HG03095 (cell line): ENCODE results near the gene RAPSN.

Source experiments
- ATAC-seq: cut with Tn5 transposase; IDR thresholded peaks from one replicate; pipeline ENCODE4 v1.9.1; 2021; ENCODE audit warnings: moderate library complexity; ENCODE audit not compliant: unreplicated experiment

RAPSN gene

DNA sequence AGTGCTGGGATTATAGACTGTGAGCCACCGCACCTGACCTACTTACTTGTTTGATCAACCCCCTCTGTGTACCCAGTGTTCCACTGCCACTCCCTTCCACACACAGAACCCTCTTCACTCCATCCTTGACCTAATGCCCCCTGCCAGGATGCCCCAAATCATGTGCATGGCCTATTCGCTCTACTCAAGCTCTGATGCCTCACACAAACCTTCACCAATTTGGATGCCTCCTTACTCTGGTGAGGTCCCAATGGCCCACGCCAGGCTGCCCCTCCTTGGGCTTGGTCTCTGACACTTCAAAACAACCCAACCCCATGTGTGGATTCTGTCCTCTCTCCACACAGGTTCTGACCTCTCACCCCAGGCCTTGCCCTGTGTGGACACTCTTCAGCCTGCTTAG lies 13.2 kb downstream of the RAPSN start:
- no peak for ATAC-seq

DNA sequence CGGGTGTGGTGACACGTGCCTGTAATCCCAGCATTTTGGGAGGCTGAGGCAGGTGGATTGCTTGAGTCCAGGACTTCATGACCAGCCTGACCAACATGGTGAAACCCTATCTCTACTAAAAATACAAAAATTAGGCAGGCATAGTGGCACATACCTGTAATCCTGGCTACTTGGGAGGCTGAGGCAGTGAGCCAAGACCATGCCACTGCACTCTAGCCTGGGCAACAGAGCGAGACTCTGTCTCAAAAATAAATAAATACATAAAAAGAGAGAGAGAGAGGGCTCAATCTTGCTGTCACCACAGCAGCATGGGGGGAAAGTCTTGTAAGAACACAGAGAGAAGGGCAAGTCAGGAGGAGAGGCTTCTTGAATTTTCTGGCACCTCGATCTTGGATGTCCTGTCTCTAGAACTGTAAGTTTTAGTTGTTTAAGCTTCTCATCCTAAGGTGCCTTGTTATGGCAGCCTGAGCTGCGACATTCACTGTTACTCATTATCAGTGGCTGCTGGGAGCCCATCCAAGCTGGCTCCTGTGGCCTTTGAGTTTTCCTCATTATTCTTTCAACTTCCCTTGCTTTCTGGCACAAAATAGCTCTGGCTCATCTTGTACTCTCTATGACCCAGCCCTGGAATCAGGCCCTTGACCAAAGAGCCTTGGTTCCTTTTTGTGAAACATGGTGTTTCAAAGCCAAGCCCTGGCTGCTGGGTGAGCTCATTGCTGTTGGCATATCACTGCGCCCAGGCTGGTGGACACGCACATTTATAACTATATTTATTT lies 14.7 kb downstream of the RAPSN start:
- no peak for ATAC-seq

DNA sequence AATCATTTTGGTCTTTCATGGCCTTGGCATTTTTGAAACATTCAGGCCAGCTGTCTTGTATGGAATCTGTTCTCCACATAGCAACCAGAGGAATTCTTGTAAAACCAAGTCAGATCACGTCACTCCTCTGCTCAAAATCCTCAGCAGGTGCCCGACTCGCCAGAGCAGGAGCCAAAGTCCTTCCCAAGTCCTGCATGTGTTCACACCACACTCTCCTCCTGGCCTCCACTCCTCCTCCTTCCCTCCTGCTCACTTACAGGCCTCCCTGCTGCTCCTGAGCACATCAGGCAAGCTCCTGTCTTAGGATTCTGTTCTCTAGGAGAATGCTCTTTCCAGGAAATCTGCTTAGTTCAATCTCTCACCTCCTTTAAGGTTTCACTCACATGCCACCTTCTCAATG lies 15.8 kb downstream of the RAPSN start:
- ATAC-seq = no peak

DNA sequence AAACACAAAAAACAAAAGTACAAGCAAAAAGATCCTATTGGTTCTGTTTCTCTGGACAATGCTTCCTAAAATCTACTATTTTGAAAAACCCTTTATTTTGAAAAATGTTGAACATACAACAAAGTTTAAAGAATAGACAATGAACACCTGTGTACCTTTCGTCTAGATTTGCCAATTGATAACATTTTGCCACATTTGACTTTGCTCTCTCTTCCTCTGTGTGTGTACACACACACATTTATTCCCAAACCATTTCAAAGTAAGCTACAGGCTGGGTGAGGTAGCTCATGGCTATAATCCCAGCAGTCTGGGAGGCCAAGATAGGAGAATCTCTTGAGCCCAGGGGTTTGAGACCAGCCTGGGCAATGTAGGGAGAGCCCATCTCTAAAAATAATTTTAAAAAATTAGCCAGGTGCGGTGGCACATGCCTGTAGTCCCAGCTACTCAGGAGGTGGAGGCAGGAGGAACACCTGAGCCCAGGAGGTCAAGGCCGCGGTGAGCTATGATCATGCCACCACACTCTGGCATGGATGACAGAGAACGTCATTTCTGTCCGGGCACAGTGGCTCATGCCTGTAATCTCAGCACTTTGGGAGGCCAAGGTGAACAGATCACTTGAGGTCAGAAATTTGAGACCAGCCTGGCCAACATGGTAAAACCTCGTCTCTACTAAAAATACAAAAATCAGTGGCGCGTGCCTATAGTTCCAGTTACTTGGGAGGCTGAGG lies 17.4 kb downstream of the RAPSN start:
- ATAC-seq = no peak

DNA sequence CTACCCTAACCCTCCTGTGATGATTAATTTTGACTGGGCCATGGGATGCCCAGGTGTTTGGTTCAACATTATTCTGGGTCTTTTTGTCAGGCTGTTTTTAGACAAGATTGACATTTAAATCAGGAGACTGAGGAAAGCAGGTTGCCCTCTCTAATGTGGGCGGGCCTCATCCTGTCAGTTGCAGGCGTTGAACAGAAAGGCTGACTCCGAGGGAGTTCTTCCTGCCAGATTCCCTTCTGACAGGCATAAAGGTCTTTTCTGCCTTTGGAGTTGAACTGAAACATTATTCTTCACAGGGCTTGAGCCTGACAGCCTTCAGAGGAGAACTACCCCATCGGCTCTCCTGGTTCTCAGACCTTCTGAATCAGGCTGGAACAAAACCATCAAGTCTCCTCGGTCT lies 18.4 kb downstream of the RAPSN start:
- ATAC-seq = no peak

DNA sequence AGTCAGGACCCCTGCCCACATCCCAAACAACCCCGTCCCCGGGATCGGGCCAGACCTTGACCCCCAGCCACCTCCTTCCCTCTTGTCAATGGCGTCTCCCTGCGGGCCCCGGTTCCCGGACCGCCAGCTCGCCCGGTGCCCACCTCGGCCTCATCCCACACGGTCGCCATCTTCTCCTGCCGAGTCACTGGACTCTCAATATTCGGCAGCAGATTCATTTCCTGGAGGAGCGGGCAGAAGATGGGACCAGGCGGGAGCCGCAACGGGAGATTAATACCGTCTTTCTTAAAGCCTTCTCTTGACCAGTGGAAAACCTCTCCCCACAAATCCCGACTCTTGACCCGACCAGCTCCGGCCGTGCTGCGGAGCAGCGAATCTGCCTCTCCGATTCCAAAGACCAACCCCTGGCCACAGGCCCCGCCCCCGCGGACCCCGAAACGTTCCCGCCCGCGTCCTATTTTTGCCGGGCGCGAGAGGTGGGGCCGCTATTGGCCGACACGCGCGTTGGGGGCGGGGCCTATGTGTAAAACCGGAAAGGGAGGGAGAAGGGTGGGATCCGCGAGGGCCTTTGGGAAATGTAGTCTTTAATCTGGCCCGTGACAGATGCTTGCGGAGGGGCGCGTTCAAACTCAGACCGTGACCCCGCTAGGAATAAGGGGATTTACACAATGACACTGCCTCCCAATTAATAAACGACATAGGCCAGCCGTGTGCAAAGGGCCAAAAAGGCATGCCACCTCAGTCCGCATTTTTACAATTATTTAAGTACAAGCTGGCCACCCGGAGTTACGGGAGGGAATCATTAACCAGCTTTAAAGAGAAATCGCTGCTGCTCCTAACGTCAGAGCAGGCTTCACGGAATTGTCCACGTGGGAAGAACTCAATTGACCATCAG lies 22.6 kb downstream of the RAPSN start, which contains the start of gene PSMC3:
Gene PSMC3 (minus strand): TSS at position 378 of the 895 bp plus-strand sequence. CDS start 160 bp downstream, at position 218.
- peak; percentile 88 for ATAC-seq

DNA sequence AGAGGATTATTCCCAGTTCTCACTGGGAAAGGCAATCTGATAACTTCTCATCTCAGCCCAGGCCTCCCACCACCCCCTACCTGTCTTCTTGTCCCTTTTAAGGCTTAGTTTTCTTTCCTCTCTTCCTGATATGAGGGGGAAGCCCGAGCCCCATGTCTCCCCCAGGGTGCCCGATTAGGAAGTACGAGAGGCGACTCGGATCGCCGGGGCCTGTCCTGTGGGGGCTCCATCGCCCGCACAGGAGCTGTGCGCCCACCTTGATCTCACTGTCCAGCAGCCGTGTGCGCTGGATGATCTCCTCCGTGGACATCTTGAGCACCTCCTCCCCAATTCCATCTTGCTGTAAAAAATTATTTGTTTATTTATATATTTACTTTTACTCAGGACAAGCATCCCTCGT lies 23.3 kb downstream of the RAPSN start:
- no peak for ATAC-seq

DNA sequence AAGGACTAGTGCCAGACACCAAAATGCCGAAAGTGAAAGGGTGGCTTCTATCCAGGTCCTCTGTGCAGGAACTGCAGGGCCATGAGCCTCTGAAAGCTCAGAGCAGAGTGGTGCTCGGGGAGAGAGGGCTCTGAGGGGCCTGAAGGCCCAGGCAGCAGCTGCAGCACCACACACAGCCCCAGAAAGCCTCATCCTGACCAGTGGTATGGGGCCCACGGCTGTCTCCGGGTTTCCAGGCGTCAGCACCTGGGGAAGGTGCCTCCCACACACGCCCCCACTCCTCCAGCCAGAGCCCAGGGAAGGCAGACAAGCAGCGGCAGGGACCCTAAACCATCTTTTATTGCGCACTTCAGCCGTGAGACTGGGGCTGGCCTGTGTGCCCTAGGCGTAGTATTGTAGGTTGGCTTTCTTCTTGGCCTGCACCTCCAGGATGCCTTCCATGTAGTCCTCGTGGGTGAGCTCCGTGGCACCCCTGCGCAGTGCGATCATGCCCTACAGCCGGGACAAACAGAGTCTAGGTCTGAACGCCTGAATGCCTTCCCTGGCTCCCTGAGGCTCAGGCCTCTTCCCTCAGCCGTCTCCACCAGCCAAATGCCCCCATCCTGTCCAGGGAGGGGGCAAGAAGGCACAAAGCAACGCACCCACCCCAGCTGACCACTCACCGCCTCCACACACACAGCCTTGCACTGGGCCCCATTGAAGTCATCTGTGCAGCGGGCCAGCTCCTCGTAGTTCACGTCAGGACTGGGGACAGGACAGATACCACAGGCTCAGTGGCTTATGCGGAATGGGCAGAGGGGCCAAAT lies 30.3 kb downstream of the RAPSN start:
- no peak for ATAC-seq

DNA sequence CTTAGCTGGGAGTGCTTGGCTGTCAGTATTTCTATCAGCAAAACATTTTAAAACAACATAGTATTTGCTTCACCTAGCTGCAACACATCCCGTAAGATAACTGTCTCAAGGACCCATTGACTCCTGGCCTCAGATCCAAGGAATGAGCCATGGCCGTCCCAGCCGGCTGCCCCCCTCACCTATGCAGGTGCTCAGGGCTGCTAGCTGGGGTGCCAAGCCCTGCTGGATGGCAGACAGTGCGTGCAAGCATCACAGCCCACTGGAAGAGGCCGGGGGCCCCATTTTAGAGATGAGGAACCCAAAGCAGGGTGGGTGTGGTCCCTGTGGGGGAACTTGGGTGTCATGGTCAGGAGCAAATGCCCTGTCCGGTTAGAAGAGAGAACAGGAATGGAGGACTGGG lies 31.2 kb downstream of the RAPSN start:
- no peak for ATAC-seq

DNA sequence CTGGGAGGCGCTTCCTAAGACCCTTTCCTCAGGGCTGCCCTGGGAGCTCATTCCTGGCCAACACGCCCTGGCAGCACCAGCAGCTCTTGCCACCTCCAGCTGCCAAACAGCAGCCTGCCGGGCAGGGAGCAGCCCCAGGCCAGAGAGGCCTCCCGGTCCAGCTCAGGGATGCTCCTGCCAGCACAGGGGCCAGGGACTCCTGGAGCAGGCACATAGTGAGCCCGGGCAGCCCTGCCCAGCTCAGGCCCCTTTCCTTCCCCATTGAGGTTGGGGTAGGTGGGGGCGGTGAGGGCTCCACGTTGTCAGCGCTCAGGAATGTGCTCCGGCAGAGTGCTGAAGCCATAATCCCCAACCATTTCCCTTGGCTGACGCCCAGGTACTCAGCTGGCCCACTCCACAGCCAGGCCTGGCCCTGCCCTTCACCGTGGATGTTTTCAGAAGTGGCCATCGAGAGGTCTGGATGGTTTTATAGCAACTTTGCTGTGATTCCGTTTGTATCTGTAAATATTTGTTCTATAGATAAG lies 32.9 kb downstream of the RAPSN start:
- ATAC-seq = no peak

DNA sequence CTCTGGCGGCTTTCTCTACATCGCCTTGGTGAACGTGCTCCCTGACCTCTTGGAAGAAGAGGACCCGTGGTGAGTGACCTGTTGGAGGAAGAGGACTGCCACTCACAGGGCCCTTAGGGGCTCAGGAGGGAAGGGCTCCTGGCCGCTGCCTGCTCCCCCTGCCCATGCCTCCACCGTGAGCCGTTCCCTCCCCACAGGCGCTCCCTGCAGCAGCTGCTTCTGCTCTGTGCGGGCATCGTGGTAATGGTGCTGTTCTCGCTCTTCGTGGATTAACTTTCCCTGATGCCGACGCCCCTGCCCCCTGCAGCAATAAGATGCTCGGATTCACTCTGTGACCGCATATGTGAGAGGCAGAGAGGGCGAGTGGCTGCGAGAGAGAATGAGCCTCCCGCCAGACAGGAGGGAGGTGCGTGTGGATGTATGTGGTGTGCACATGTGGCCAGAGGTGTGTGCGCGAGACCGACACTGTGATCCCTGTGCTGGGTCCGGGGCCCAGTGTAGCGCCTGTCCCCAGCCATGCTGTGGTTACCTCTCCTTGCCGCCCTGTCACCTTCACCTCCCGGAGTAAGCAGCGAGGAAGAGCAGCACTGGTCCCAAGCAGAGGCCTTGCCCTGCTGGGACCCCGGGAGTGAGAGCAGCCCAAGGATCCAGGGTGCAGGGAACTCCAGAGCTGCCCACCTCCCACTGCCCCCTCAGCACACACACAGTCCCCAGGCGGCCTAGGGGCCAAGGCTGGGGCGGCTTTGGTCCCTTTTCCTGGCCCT lies 33.7 kb downstream of the RAPSN start:
- no peak for ATAC-seq

DNA sequence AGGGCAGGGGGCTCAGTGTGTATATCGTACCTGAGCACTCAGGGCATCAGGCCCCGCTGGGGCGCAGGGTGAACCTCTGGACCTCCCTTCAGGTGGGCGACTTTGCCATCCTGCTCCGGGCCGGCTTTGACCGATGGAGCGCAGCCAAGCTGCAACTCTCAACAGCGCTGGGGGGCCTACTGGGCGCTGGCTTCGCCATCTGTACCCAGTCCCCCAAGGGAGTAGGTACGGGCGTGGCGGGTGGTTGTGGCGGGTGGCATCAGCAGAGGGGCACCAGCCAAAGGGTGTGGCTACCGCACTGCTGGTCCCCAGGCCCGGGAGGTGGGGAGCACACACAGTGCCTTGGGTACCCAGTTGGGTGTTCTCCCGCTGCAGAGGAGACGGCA lies 34.3 kb downstream of the RAPSN start:
- ATAC-seq = no peak

DNA sequence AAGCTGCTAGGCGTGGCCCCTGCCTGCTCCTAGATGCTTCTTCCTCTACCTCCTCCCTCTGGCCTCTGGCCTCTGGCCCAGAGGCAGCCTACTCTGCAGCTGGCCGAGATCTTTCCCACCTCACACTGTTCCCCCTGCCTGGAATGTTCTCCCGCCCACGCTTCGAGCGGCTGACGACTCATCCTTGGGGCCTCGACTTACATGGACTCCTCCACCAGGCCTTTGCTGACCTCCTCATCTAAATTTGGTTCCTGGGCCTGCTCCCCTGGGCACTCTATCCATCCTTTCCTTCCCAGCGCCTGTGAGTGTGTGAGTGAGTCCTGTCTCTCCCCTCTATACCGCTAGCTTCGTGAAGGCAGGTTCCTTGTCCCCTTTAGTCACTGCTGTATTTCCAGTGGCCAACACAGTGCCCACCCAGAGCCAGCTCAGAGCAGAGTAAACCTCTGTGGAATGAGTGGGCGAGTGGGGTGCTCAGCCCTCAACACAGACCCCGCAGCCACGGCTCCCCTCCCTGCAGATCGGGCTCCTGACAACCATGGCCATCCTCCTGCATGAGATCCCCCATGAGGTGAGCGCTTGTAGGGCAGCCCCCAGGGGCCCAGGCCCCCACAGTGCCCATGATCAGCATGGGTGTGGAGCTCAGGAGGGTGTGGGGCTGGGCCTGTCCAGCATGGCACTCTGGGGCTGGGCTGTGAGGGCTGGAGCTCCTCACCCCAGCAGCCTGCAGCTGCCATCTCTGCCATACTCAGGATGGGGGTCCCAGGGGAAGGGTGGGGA lies 34.8 kb downstream of the RAPSN start:
- no peak for ATAC-seq

DNA sequence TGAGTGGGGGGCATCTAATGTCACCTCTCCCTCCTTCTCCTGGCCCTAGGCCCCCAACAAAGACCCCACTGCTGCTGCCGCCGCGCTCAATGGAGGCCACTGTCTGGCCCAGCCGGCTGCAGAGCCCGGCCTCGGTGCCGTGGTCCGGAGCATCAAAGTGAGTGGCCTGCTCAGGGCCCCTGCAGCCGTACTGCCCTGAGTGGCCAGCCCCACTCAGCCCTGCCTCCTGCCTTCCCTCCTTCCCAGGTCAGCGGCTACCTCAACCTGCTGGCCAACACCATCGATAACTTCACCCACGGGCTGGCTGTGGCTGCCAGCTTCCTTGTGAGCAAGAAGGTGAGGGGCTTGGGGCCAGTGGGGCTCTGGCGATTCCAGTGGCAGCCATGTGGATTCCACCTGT lies 35.6 kb downstream of the RAPSN start:
- ATAC-seq = no peak

DNA sequence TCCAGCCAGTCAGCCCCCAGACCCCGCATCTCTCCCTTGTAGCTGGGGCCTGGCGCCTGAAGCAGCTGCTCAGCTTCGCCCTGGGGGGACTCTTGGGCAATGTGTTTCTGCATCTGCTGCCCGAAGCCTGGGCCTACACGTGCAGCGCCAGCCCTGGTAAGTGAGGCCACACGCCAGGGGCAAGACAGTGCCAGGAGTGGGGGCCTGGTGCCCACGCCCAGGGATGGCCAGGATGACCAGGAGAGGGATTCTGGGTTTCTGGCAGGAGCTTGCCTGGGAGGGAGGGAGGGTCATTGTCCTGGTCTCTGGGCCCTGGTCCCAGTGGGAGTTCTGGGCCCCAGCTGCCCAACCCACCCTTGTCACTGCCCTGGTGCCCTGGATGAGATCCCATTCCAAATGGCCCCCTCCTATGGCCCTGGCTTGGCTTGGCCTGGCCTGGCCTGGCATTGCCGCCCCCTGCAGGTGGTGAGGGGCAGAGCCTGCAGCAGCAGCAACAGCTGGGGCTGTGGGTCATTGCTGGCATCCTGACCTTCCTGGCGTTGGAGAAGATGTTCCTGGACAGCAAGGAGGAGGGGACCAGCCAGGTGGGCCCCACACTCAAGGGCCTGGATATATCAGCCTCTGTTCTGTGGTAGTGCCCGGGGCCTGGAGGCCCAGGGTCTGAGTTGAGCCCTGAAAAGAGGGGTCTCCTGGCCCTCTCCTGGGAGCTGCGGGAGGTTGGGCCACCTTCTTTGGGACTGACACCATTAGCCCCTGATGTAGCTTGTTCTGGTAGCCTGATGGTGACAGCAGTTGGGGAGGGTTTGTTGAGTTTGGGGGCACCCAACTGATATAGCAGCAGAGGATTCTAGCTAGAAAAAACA lies 36.8 kb downstream of the RAPSN start:
- ATAC-seq = no peak

DNA sequence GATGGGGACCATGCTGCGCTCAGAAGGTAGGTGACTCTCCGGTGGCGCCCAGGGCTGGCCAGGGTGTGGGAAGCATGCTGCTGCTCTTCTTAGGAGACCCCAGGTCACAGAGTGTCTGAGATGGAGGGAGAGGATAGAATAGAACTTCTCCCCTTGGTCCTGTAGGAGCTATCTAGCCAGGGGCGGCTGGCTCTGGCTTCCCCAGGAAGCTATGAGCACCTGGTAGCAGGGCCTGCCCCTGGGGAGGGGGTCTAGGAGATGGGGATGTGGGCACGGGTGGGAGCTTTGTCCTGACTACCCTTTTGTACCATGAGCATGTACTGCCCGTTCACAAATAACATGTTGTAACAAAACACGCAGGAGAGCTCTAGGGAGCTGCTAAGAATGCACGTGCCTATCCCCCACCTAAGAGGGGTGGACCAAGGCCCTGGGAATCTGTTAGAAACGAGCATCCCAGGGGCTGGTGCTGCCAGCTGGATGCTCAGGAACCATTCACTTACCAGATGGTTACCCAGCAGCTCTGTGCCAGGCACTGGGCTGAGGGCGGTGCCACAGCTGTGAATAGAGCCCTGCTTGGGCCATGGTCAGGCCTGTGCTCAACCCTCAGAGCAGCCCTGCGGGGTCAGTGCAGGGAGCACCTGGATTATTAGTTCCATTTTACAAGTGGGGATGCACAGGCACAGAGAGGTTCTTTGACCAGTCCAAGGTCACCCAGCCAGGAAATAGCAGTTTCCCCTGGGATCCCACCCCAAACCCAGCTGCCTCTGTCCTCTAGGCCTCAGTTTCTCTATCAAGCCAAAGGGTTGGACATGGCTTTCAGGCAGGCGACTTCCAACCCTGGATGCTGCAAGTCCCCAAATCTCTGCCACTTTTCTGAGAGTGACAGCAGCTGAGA lies 38.3 kb downstream of the RAPSN start:
- no peak for ATAC-seq
